Adrenal gland (tissue), 12 donors: ENCODE data around the gene ZEB1. TPM values are rescaled to one million over a fixed set of nuclear protein-coding genes. Genes with fewer than 3 reads are reported as not detected.
"Not testable (repeated sequence)": the region's sequence is repeated elsewhere in the genome, so short reads cannot be mapped to it uniquely, and the experiment has no call there.

Source experiments
- DNase-seq, 7 donors: peaks; one replicate each; pipeline ENCODE4 v3.0.0-alpha.2; 2019 to 2020
- H3K27ac ChIP-seq, 5 donors: fragments of 200-600 bp; sonication (generic) in 4 of 5; 1 replicate in 3 of 5; 2 replicates in 2 of 5; pipeline versions ENCODE4 v1.5.1 to v1.8.0; 2016 to 2020; ENCODE audit warnings: mild to moderate bottlenecking in 1 of 5
- H3K27me3 ChIP-seq: fragments of 200-600 bp; 2 replicates; pipeline ENCODE4 v1.8.0; 2021
- H3K36me3 ChIP-seq, 2 donors: fragments of 200-600 bp; replicated peaks in 1 of 2; 1 replicate in 1 of 2; 2 replicates in 1 of 2; pipeline versions ENCODE4 v1.5.1 to v1.8.0; 2018 to 2022
- H3K4me1 ChIP-seq, 2 donors: fragments of 200-600 bp; replicated peaks in 1 of 2; 1 replicate in 1 of 2; 2 replicates in 1 of 2; pipeline versions ENCODE4 v1.5.1 to v1.8.0; 2018 to 2021
- H3K4me3 ChIP-seq, 4 donors: fragments of 200-600 bp; sonication (generic) in 3 of 4; one replicate each; pipeline ENCODE4 v1.5.1; 2016 to 2018
- H3K9me3 ChIP-seq, 3 donors: fragments of 200-600 bp; sonication (generic) in 1 of 3; replicated peaks in 1 of 3; 1 replicate in 2 of 3; 2 replicates in 1 of 3; pipeline versions ENCODE4 v1.5.1 to v1.8.0; 2016 to 2021
- CTCF ChIP-seq, 6 experiments: fragments of 450-650 bp in 4 of 6; fragments of 200-600 bp in 2 of 6; sonication (generic) in 1 of 6; IDR thresholded peaks; 1 replicate in 5 of 6; 2 replicates in 1 of 6; pipeline versions ENCODE4 v1.5.1 to v1.8.0; 2016 to 2021; ENCODE audit warnings: antibody characterized with exemption in 6 of 6, mild to moderate bottlenecking in 2 of 6, moderate library complexity in 1 of 6
- POLR2A ChIP-seq, 2 donors: fragments of 450-650 bp; IDR thresholded peaks; one replicate each; pipeline ENCODE4 v1.6.1; 2017; ENCODE audit warnings: antibody characterized with exemption in 2 of 2, mild to moderate bottlenecking in 2 of 2, moderate library complexity in 1 of 2
- WGBS, 4 donors: extraction: QIAGEN DNeasy Blood & Tissue Kit in 2 of 4; methylation state at CpG; one replicate each; pipeline versions ENCODE4 v1.1.5 to v1.1.7; 2013 to 2017; 5-methylcytosine and 5-hydroxymethylcytosine counted together
- intact Hi-C, 2 donors: fragments of 100-400 bp; cut with DNase I; formaldehyde crosslinking; loops; one replicate each; pipeline versions ENCODE4 v1.14.1 to v1.15.0; 2022 to 2023
- polyA plus RNA-seq, 3 donors: library from polyadenylated mRNA; stranded (reverse); fragments of 200-250 nt in 2 of 3; fragments of 350-450 nt in 1 of 3; fragmentation: Illumina TruSeq in 1 of 3; extraction: RNeasy Lipid Tissue Mini Kit (QIAGEN cat#74804) in 1 of 3; gene quantifications; one replicate each; pipeline ENCODE4 v1.2.3, GENCODE V29; 2013 to 2014
- total RNA-seq, 9 donors: library from RNA; depleted of rRNA in 4 of 9; stranded (reverse); fragments of >200 nt in 4 of 9; fragments of 120-200 nt in 1 of 9; fragmentation: NEBNext Ultra II Directional in 1 of 9; extraction: Animal tissue kit (Norgen Biotek cat#: 25700) in 1 of 9; gene quantifications; one replicate each; pipeline versions ENCODE4 v1.1.0 to v1.2.4, GENCODE V29; 2013 to 2023
- donor health status: healthy with polysubstance abuse.
- donor health status: Bipolar disorder and iron deficiency.
- donor health status: DM: yes; HTN: yes; CAD: no.
- donor health status: DM: no; HTN: no; CAD: no.
- donor health status: DM: no; HTN: no; CAD: no.
- donor health status: DM: yes; HTN: yes; CAD: no.

Gene ZEB1
- total and polyA plus RNA-seq, 12 donors: 7.3 to 34.9 (median 22.9) TPM

GRCh38 chr10:31426401-31426800 lies 107.4 kb downstream of the ZEB1 start:
- 70 to 81% (median 73%) methylated on average over 3 of the region's 3 CpGs for WGBS, 4 donors
- TF ChIP-seq CTCF (IDR thresholded peaks at IDR 0.05) (no peak), POLR2A (IDR thresholded peaks at IDR 0.05) (no peak)

DNA sequence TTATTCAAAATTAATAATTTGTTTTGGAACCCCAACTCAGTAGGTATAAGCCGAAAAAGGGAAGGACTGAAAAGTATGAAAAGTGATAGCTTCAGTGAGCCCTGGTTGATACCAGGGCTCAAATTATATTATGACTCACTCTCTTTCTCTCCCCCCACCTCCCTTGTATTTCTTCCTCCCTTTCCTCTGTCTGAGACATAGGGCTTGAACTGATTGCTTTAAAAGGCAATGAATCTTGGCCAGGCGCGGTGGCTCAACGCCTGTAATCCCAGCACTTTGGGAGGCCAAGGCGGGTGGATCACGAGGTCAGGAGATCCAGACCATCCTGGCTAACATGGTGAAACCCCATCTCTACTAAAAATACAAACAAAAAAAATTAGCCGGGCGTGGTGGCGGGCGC lies 108.3 kb downstream of the ZEB1 start:
- H3K4me3 ChIP-seq, H3K27ac ChIP-seq, intact Hi-C loops, H3K9me3 ChIP-seq, H3K4me1 ChIP-seq, H3K27me3 ChIP-seq, DNase-seq, H3K36me3 ChIP-seq: not testable (repeated sequence)
- WGBS, 4 donors: 88 to 98% (median 95%) methylated on average over 10 of the region's 10 CpGs

More at GRCh38 chr10:31426401-31426800, 107.4 kb downstream of the ZEB1 start:
- Histone ChIP-seq H3K27me3 (no peaks in the 10 kb centered on the region), H3K27ac (peak overlapping the region in 1 of 5 donors; percentile 18), H3K36me3 (no peaks in the 10 kb centered on the region), H3K9me3 (no peaks in the 10 kb centered on the region), H3K4me3 (no peak overlapping the region), H3K4me1 (peaks cover 0 to 2% of the 10 kb centered on the region in 2 donors)
- intact Hi-C loops: no loop called here
- peak in 1 of 7 donors; percentile 3 for DNase-seq

- H3K27ac ChIP-seq, H3K4me1 ChIP-seq, intact Hi-C loops, H3K27me3 ChIP-seq, H3K4me3 ChIP-seq, H3K9me3 ChIP-seq, H3K36me3 ChIP-seq, DNase-seq: not testable (repeated sequence)
Observed at GRCh38 chr10:31428499-31428898, 109.5 kb downstream of the ZEB1 start.

- H3K4me3 ChIP-seq: no peak overlapping the region
- no peaks in the 10 kb centered on the region for H3K36me3 ChIP-seq
- H3K4me1 ChIP-seq: no peaks in the 10 kb centered on the region
- DNase-seq: no peak
- intact Hi-C loops: no loop called here
- no peak for TF ChIP-seq POLR2A (IDR thresholded peaks at IDR 0.05)
- H3K27me3 ChIP-seq: no peaks in the 10 kb centered on the region
- no peak overlapping the region for H3K27ac ChIP-seq
- H3K9me3 ChIP-seq: no peaks in the 10 kb centered on the region
Observed at GRCh38 chr10:31431021-31431420, 112.0 kb downstream of the ZEB1 start.

- DNase-seq: no peak
- Histone ChIP-seq H3K4me3 (no peak overlapping the region), H3K27ac (no peak overlapping the region), H3K9me3 (no peaks in the 10 kb centered on the region), H3K36me3 (no peaks in the 10 kb centered on the region), H3K4me1 (no peaks in the 10 kb centered on the region), H3K27me3 (no peaks in the 10 kb centered on the region)
- intact Hi-C loops: no loop called here
- TF ChIP-seq CTCF (IDR thresholded peaks at IDR 0.05): no peak
- no peak for TF ChIP-seq POLR2A (IDR thresholded peaks at IDR 0.05)
- WGBS, 4 donors: 91 to 98% (median 97%) methylated on average over 4 of the region's 4 CpGs
Observed at GRCh38 chr10:31437959-31438358, 118.9 kb downstream of the ZEB1 start.

DNA sequence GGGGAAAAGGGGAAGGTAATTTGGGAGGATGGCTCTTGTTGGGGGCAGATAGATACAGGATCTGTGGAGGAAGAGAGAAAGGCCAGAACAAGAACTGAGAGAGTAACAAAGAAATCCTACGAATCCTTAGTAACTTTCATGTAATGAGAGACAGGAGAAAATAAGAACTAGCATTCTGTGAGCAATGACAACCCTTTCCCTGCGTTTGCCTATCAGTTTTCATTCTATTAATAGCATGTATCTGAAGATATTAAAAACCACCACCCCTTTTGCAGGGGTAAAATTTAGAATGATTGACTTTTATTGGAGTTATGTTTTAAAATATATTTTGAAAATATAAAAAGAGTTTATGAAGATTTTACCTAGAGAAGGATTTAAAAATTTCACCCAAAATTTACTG lies 132.8 kb downstream of the ZEB1 start:
- Histone ChIP-seq H3K27me3 (no peaks in the 10 kb centered on the region), H3K4me1 (no peaks in the 10 kb centered on the region), H3K9me3 (no peaks in the 10 kb centered on the region), H3K36me3 (no peaks in the 10 kb centered on the region), H3K4me3 (no peak overlapping the region), H3K27ac (no peak overlapping the region)
- DNase-seq: no peak
- WGBS, 4 donors: 65 to 85% (median 78%) methylated on average over 2 of the region's 2 CpGs
- intact Hi-C loops: no loop called here
- TF ChIP-seq CTCF (IDR thresholded peaks at IDR 0.05): no peak
- TF ChIP-seq POLR2A (IDR thresholded peaks at IDR 0.05): no peak
